ENCODE data around the gene COL6A2. TPM values are rescaled to one million over a fixed set of nuclear protein-coding genes. Genes with fewer than 3 reads are reported as not detected.

The COL6A2 gene
- total RNA-seq, 1 donor from 2014 or later: 227 TPM

- no peak for ATAC-seq
Measured at GRCh38 chr21:46092811-46093667, 4.9 kb upstream of the COL6A2 start.

GRCh38 chr21:46093668-46094400 lies 4.1 kb upstream of the COL6A2 start:
- no peak for TF ChIP-seq CTCF (IDR thresholded peaks at IDR 0.05)
- ATAC-seq (no peak), DNase-seq (no peak)
- Histone ChIP-seq H3K27ac (no peak overlapping the region), H3K4me3 (no peak overlapping the region), H3K36me3 (no peaks in the 10 kb centered on the region), H3K27me3 (ENCODE audit: low read depth) (peaks cover 19% of the 10 kb centered on the region), H3K9me3 (no peaks in the 10 kb centered on the region), H3K4me1 (no peaks in the 10 kb centered on the region)
- intact Hi-C loops (cut with DNase I): no loop called here

More at GRCh38 chr21:46092811-46093667, 4.9 kb upstream of the COL6A2 start:
- H3K36me3 ChIP-seq: no peaks in the 10 kb centered on the region
- TF ChIP-seq CTCF (IDR thresholded peaks at IDR 0.05): no peak
- H3K9me3 ChIP-seq: no peaks in the 10 kb centered on the region
- DNase-seq: no peak
- H3K4me3 ChIP-seq: no peak overlapping the region
- peak overlapping the region; percentile 70 for H3K27ac ChIP-seq
- intact Hi-C loops (cut with DNase I): no loop called here
- peaks cover 11% of the 10 kb centered on the region for H3K27me3 ChIP-seq (ENCODE audit: low read depth)
- no peaks in the 10 kb centered on the region for H3K4me1 ChIP-seq

- Histone ChIP-seq H3K27me3 (ENCODE audit: low read depth) (peaks cover 24% of the 10 kb centered on the region), H3K4me1 (no peaks in the 10 kb centered on the region), H3K4me3 (no peak overlapping the region), H3K36me3 (no peaks in the 10 kb centered on the region), H3K27ac (no peak overlapping the region), H3K9me3 (no peaks in the 10 kb centered on the region)
- no peak for TF ChIP-seq CTCF (IDR thresholded peaks at IDR 0.05)
- ATAC-seq: no peak
- no peak for DNase-seq
- intact Hi-C loops (cut with DNase I): no loop called here
Measured at GRCh38 chr21:46094401-46095082, 3.4 kb upstream of the COL6A2 start.

GRCh38 chr21:46095083-46095719 lies 2.7 kb upstream of the COL6A2 start:
- Histone ChIP-seq H3K4me1 (no peaks in the 10 kb centered on the region), H3K9me3 (no peaks in the 10 kb centered on the region), H3K4me3 (no peak overlapping the region), H3K36me3 (no peaks in the 10 kb centered on the region), H3K27me3 (ENCODE audit: low read depth) (peaks cover 31% of the 10 kb centered on the region), H3K27ac (no peak overlapping the region)
- ATAC-seq (no peak), DNase-seq (no peak)
- no peak for TF ChIP-seq CTCF (IDR thresholded peaks at IDR 0.05)
- intact Hi-C loops (cut with DNase I): no loop called here
